Globus pallidus (tissue), 1 donor: Measurements from ENCODE around the gene CRIM1.

Source experiments
- DNase-seq: peaks from one replicate; pipeline ENCODE4 v3.0.0-alpha.2; 2015; ENCODE audit warnings: low spot score

Gene CRIM1

DNA sequence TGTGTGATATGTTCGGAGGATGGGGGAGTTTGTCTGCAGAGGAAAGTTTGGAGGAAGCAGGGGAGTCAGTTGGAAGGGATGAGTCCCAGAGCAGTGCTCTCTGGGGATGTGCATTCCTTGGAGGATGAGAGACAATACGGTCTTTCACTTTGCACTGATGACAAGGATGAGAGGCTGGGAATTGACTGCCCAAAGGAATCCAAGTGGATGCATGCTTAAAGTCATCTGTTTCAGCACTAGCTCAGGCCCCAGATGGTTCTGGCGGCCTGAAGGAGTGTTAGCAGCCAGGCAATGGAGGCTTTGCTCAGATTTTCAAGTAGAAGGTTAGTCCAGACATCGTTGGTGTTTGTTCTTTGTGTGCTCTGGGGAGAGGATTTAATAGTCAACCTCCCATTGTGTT, 100.2 kb downstream of the CRIM1 start:
- DNase-seq: no peak

DNA sequence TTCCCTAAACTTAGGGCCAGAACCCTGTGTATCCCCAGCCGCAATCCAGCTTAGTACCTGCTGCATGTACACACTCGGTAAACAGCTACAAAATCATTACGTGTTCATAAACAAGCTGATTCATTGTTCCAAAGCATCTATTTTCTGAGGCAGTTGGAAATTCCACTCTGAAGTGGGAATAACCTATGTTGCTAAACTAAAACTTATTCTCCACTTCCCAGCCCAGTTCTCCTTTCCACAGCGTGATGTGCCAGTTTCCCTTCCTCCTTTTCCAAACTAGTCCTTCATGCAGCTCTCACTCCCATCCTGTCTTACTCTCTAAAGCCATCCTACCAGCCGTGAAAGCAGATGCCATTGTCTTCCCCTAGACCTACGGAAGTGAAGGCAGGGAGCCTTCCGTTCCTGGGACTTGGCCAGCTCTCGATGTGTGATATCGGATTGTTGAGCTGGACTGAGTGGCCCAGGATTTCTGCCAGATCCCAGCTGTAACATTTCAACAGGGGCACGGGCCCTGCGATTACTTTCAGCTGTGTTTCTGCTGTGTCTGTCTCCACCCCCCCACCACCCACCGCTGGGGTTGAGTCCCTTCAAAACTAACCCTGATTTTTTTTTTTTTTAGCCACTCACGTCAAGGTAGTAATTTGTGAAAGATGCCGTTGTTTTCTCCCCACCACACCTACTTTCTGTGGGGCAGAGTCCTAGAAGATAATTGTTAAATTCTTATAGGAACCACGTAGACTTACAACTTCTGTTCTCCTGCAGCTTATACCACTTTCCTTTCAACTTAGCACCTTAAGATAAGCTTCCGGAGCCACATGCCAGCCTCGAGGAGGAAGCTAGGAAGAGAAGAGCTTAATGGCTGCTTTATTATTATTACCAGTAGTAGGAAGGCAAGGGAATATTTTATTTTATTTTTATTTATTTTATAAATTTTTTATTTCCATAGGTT, 100.9 kb downstream of the CRIM1 start:
- DNase-seq: peak; percentile 16

DNA sequence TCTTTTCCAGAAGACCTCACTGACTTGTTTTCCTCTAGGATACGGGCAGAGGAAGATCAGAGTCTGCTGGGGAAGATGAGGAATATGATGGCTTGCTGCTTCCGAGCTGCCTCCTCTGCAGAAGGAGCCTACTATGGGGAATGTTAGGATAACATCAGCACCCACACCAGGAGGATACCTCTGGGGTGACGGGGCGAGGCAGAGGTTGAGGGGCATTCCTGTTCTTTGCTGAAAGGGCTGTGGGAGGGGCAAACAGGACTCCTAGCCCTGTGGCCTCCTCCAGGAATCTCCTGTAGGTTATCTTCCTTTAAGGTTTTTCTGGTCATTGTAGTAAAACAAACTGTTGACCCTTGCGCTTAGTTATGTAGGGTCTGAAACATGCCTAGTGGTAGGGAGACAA, 102.5 kb downstream of the CRIM1 start:
- DNase-seq: no peak

DNA sequence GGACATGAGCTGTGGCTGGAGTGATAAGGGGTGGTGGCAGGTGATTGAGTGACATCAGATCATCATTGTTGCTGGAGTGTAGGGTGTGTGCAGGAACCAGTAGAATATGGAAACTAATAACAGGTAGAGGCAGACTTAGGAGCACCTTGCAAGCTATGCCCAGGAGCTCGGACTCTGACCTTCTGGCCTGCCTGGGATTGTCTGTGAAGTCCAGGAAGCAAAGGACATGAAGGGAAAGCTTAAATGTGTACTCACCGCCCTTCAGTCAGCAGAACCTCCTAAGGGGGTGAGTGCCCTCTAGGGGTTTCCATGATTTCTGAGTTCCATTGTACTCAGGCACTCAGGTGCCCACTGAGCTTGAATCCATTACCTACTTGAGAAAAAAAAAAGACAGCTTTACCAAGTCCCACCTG, 104.2 kb downstream of the CRIM1 start:
- DNase-seq: peak; percentile 28

DNA sequence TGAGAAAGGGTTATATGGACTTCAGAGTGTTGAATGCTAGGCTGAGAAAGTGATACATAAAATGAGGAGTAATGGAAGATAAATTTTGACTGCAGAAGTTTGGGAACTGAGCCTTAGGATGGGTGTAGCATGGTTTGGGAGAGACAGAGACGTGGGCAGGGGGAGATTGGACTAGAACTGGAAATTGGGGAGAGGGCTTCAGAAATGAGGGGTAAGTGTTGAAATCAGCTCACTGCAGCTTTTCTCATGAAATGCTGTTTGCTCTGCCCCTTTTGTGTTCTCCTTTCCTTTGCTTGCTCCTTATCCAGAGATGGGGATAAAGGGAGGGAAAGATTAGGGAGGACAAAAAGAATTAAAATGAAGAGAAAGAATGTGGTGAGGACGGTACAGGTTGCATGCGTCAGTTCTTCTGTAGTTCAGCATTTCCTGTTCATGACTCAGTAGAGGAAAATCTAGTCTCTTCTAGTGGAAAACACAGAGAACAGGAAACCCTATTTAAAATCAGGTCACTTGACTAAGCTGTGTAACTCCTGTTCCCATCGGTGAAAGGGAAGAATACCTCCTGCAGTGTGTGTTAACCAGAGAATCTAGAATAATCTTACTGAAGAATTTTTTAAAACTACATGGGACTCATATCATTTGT, 105.6 kb downstream of the CRIM1 start:
- no peak for DNase-seq

DNA sequence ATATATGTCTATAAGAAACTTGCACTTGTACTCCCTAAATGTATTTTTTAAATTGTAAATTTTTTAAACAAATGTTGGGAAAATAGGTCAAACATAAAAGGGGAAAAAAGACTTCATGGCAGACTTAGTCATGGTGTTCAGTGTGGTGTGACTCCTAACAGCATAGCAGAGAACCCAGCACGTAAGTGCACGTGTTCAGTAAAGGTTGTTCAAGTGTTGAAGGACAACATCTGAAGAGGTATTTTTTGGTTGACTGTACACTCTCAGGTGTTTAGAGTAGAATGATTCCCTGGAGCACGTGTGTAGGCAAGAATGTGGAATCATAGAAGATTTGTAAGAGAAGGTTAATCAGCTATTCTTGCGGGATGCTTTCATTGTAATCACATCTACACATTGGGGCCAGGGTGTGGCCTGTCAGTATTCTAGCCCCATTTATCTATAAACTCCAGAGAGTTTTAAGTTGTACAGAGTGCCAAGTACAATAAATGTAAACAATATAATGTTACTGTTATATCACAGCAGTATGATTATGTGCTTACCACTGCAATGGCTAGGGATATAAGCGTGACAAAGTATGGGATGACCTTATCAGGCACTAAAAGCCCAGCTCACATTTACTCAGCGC, 106.8 kb downstream of the CRIM1 start:
- no peak for DNase-seq

GRCh38 chr2:36463365-36463764, 107.8 kb downstream of the CRIM1 start:
- no peak for DNase-seq

GRCh38 chr2:36464006-36464721, 108.6 kb downstream of the CRIM1 start:
- DNase-seq: no peak

DNA sequence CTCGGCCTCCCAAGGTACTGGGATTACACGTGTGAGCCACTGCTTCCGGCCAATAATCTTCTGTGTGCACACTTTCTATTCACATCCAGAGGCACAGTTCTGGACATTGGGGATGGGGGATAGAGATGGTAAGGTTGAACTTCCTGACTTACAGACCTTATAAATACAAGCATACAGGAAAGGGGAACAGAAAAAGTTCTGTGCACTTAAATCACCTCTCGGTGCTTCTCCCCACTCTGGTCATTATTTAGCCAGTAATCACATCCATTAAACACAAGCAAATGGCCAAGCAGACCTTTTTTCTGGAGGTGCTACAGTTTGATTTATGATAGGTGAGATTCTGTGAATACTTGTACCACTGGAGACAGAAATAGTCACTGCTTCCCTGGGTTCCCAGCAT, 110.6 kb downstream of the CRIM1 start:
- DNase-seq: no peak

DNA sequence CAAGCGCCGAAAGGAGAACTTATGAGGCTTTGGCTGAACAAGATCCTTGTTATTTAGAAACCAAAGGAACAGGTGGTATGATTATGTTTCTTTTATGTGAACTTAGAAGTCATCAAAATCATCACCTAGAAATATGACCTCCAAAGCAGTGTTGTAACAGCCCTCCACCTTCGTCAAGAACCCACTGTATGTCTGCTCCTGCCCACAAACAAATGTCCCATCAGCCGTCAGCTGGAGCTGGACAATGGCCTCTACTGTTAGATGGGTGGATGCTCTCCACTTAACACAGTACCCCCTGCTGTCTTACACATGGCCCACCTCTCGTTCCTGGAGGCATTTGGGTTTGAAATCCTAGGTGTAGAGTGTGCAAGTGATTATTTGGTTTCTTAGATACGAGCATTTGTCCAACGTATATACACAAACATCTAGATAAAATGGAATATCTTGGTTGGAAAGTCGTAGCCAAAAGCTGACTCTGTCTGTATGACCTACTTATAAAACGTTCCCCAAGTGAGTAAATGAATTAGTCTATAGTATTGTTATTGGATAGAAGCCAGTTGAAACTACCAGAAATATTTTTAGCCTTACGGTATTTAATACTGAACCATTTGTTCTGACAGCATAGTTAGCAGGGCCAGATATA, 113.0 kb downstream of the CRIM1 start:
- DNase-seq: no peak

- no peak for DNase-seq
Observed at GRCh38 chr2:36469106-36469477, 113.5 kb downstream of the CRIM1 start.

DNA sequence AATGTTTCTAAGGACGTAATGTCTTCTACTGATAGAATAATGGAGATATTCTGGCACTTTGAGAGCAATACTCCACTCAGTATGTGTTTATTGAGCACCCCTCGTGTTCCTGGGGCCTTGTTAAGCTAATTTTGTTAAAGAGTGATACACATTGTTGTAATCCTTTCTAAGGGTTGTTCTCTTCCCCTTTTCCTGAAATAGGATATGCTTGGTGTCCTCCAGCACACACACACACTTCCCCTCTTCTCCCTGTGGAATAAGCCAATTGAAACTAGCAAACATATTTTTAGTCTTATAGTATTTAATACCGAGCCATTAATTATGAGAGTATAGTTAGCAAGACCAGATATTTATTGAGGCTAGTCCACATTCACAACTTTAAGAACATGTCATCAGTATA, 114.1 kb downstream of the CRIM1 start:
- DNase-seq: no peak

DNA sequence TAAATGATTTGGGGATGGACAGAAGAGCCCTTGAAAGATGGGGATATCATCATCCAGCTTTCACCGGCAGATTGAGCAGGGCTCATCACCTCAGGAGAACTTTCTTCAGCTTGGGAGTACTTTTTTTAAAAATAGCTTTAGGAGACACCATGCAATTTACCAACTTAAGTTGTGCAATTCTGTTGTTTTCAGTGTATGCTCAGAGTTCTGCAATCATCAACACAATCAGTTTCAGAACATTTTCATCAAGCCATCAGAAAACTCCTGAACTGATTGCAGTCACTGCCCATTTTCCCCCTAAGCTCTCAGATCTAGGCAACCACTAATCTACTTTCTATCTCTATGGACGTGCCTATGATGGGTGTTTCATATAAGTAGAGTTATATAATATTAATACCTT, 117.7 kb downstream of the CRIM1 start:
- no peak for DNase-seq

- DNase-seq: no peak
Observed at GRCh38 chr2:36476411-36476810, 120.8 kb downstream of the CRIM1 start.

GRCh38 chr2:36477315-36477714, 121.7 kb downstream of the CRIM1 start:
- no peak for DNase-seq

DNA sequence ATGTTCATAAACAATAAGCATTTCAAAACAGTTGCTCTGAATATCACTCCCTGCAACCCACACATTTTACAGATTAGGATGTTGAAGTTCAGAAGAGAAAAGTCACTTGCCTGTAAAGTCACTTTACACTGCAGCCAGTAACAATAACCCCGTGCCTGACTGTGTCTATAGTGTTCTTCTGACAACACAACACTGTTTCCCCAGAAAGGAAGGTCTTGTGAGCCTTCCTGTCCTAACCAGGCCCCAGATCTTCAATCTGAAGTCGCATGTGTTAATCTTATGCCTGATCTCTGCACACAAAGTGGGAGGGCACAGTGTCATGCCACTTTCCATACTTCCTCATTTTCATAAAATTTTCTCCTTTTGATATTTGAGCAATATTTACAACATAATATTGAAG, 122.2 kb downstream of the CRIM1 start:
- no peak for DNase-seq

DNA sequence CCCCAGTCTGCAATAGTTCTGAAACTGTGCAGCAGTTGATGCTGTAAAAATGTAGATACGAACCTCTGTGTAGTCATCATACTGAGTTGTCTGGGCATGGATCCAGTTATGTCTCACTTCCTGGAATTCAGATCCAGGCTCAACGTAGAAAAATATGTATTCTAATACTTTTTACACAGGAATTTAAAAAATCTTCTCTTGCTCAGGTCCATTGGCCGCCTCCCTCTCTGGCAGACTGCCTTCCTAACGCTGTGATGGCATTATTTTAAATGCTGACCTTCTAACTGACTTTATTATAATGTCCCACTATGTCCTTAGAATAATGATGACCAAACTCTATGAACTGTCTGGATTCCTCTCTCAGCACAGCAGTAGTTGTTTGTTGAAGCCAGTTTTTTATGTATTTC, 122.8 kb downstream of the CRIM1 start:
- DNase-seq: no peak

GRCh38 chr2:36478999-36479398, 123.4 kb downstream of the CRIM1 start:
- DNase-seq: no peak

- DNase-seq: no peak
Observed at GRCh38 chr2:36479406-36479805, 123.8 kb downstream of the CRIM1 start.

GRCh38 chr2:36480028-36480427, 124.5 kb downstream of the CRIM1 start:
- DNase-seq: no peak

DNA sequence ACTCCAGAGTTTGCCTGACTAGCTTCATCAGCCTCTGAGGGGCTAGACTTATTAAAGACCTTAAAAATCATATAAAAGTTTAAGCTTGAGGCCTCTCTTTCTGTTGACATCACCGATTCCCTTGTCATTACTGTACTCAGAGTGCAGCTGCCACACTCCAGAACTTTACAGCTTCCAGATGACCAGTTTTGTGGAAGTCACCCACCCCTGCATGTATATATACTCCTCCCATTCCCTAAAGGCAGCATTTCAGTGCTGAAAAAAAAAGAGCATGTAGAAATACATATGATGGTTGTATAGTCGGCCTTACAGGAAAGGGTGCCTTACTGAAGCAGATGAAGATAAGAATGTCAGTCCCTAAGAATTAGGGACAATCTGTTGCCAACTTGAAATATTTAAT, 125.1 kb downstream of the CRIM1 start:
- DNase-seq: no peak

DNA sequence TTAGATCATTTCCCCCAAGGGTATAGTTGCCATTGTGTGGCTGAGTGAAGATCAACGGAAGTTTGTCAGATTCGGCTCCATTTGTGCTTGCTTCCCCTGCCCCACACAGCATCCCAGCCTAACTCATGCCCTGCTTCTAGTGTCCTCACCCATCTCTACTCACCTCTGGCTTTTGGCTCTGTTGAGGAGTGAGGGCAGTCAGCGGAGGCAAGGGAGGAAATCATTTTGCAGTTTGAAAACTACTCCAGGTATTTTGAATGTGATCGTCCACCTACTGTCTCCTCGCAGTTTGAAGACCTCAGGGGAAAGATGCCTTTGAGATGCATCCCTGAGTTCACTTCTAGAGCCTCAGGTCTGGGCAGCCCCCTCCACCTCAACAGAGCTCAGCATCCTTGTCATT, 126.1 kb downstream of the CRIM1 start:
- no peak for DNase-seq
